Measurements from ENCODE around the gene PDCD6IP.
"Not testable (repeated sequence)": the region's sequence is repeated elsewhere in the genome, so short reads cannot be mapped to it uniquely, and the experiment has no call there.

Gene PDCD6IP

GRCh38 chr3:33798418-33799201 lies at the start of gene PDCD6IP:
Gene PDCD6IP (plus strand): TSS chr3:33798630. CDS start chr3:33798729, 99 bp downstream.
- DNase-seq: peak; percentile 39

GRCh38 chr3:33749546-33750210 lies 48.8 kb upstream of the PDCD6IP start:
- DNase-seq: no peak

GRCh38 chr3:33750211-33750548 lies 48.2 kb upstream of the PDCD6IP start:
- no peak for DNase-seq

- no peak for DNase-seq
These were observed 47.1 kb upstream of the PDCD6IP start for GRCh38 chr3:33751336-33751735.

GRCh38 chr3:33754391-33754790 lies 44.0 kb upstream of the PDCD6IP start:
- DNase-seq: not testable (repeated sequence)

- DNase-seq: no peak
These were observed 40.1 kb upstream of the PDCD6IP start for GRCh38 chr3:33758281-33758680.

- DNase-seq: no peak
These were observed 39.6 kb upstream of the PDCD6IP start for GRCh38 chr3:33758864-33759263.

- DNase-seq: no peak
These were observed 29.7 kb upstream of the PDCD6IP start for GRCh38 chr3:33768578-33769330.

GRCh38 chr3:33773637-33774036 lies 24.8 kb upstream of the PDCD6IP start:
- no peak for DNase-seq

GRCh38 chr3:33775363-33775762 lies 23.1 kb upstream of the PDCD6IP start:
- no peak for DNase-seq

- no peak for DNase-seq
These were observed 20.4 kb upstream of the PDCD6IP start for GRCh38 chr3:33777996-33778395.

- DNase-seq: no peak
These were observed 18.7 kb upstream of the PDCD6IP start for GRCh38 chr3:33779751-33780150.

GRCh38 chr3:33781413-33781812 lies 17.0 kb upstream of the PDCD6IP start:
- not testable (repeated sequence) for DNase-seq

- no peak for DNase-seq
These were observed 11.7 kb upstream of the PDCD6IP start for GRCh38 chr3:33786565-33787327.

GRCh38 chr3:33787328-33788009 lies 11.0 kb upstream of the PDCD6IP start:
- DNase-seq: peak; percentile 10

- DNase-seq: no peak
These were observed 9.1 kb upstream of the PDCD6IP start for GRCh38 chr3:33789183-33789954.

GRCh38 chr3:33790091-33790490 lies 8.3 kb upstream of the PDCD6IP start:
- no peak for DNase-seq

GRCh38 chr3:33791477-33792166 lies 6.8 kb upstream of the PDCD6IP start:
- no peak for DNase-seq

GRCh38 chr3:33792167-33792892 lies 6.1 kb upstream of the PDCD6IP start:
- no peak for DNase-seq

- DNase-seq: no peak
These were observed 3.3 kb upstream of the PDCD6IP start for GRCh38 chr3:33795131-33795530.
